Uterus (tissue), 4 donors: ENCODE data around the gene OSBPL9. TPM values are rescaled to one million over a fixed set of nuclear protein-coding genes. Genes with fewer than 3 reads are reported as not detected.

ENCODE experiments used
- DNase-seq, 2 donors: peaks; one replicate each; pipeline ENCODE4 v3.0.0-alpha.2; 2019 to 2020
- H3K27ac ChIP-seq, 2 donors: fragments of 200-600 bp; sonication (generic); 1 replicate in 1 of 2; 2 replicates in 1 of 2; pipeline ENCODE4 v1.5.1; 2016 to 2018
- H3K27me3 ChIP-seq, 2 donors: fragments of 200-600 bp; sonication (generic); one replicate each; pipeline ENCODE4 v1.5.1; 2018 to 2019; ENCODE audit warnings: control low read depth in 1 of 2
- H3K36me3 ChIP-seq, 2 donors: fragments of 200-600 bp; sonication (generic); one replicate each; pipeline ENCODE4 v1.5.1; 2019; ENCODE audit warnings: control low read depth in 1 of 2
- H3K4me1 ChIP-seq, 2 donors: fragments of 200-600 bp; sonication (generic); one replicate each; pipeline ENCODE4 v1.5.1; 2018 to 2019; ENCODE audit warnings: control low read depth in 1 of 2
- H3K4me3 ChIP-seq, 2 donors: fragments of 200-600 bp; sonication (generic); 1 replicate in 1 of 2; 2 replicates in 1 of 2; pipeline ENCODE4 v1.5.1; 2018 to 2019; ENCODE audit warnings: mild to moderate bottlenecking in 1 of 2
- H3K9me3 ChIP-seq, 2 donors: fragments of 200-600 bp; sonication (generic); one replicate each; pipeline ENCODE4 v1.5.1; 2019; ENCODE audit warnings: control low read depth in 1 of 2
- POLR2A ChIP-seq, 2 donors: fragments of 450-650 bp; IDR thresholded peaks; one replicate each; pipeline ENCODE4 v1.6.1; 2016; ENCODE audit warnings: antibody characterized with exemption in 2 of 2, mild to moderate bottlenecking in 1 of 2, moderate library complexity in 1 of 2
- intact Hi-C: fragments of 100-400 bp; cut with DNase I; formaldehyde crosslinking; loops from one replicate; pipeline ENCODE4 v1.15.1; 2023; ENCODE audit warnings: low total_unique reads
- total RNA-seq, 4 donors: library from RNA; depleted of rRNA in 3 of 4; stranded (reverse); fragments of >200 nt in 3 of 4; gene quantifications; one replicate each; pipeline versions ENCODE4 v1.1.0 to v1.2.4, GENCODE V29; 2014 to 2023
- TF ChIP-seq, protein P1 (sequence below), 4 experiments: fragments of 200-600 bp in 2 of 4; fragments of 450-650 bp in 2 of 4; sonication (generic) in 2 of 4; IDR thresholded peaks; one replicate each; pipeline ENCODE4 v1.5.1; 2016 to 2019; ENCODE audit warnings: antibody characterized with exemption in 4 of 4, mild to moderate bottlenecking in 2 of 4, moderate library complexity in 1 of 4
- donor health status: DM: yes; HTN: yes; CAD: no.

Gene OSBPL9
- total RNA-seq, 4 donors from 2014 or later, result 94.0 to 122 (median 108) TPM

DNA sequence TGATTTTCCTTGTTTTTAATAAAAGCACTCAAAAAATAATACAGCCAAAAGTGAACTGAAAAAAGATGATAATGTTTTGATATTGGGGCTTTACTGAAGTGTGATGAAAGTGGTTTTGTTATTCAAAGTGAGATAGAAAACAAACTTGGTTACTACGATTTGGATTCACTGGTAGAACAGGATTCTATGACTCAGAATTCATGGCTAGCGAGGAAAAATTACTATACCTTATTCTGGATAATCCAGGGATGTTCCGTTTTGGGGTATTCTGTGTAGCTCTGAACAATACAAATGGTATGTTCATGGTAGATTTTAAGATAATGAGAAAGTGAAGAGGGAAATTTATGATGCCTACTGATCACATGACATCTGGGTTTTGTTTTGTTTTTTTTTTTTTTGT lies 144.0 kb downstream of the OSBPL9 start:
- no peak overlapping the region for H3K27ac ChIP-seq
- H3K27me3 ChIP-seq, result no peaks in the 10 kb centered on the region
- no peaks in the 10 kb centered on the region for H3K4me1 ChIP-seq
- H3K4me3 ChIP-seq, result no peak overlapping the region
- H3K36me3 ChIP-seq, result no peaks in the 10 kb centered on the region
- DNase-seq, result no peak
- no peaks in the 10 kb centered on the region for H3K9me3 ChIP-seq
- intact Hi-C loops, result no loop called here
- TF ChIP-seq, protein P1, sequence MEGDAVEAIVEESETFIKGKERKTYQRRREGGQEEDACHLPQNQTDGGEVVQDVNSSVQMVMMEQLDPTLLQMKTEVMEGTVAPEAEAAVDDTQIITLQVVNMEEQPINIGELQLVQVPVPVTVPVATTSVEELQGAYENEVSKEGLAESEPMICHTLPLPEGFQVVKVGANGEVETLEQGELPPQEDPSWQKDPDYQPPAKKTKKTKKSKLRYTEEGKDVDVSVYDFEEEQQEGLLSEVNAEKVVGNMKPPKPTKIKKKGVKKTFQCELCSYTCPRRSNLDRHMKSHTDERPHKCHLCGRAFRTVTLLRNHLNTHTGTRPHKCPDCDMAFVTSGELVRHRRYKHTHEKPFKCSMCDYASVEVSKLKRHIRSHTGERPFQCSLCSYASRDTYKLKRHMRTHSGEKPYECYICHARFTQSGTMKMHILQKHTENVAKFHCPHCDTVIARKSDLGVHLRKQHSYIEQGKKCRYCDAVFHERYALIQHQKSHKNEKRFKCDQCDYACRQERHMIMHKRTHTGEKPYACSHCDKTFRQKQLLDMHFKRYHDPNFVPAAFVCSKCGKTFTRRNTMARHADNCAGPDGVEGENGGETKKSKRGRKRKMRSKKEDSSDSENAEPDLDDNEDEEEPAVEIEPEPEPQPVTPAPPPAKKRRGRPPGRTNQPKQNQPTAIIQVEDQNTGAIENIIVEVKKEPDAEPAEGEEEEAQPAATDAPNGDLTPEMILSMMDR (IDR thresholded peaks at IDR 0.05), result no peak
- TF ChIP-seq POLR2A (IDR thresholded peaks at IDR 0.05), result no peak

DNA sequence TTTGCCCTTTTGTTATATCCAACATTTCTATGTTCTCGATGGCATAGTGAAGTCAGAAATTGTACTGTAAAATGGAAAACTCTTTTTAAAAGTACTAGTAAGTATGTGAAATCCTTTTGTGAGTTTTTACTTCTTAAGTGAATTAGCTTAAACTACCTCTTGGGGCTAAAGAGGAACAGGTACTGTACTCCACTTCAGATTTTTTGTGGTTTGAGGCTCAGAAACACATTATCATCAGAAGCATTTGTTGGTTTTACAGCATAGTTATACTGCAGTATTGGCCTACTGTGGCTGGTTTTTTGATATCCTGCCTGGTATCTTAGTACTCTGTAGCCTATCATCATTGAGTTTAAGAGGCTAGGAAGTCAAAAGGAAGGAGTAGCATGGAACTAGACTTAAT lies 144.5 kb downstream of the OSBPL9 start:
- no peaks in the 10 kb centered on the region for H3K36me3 ChIP-seq
- TF ChIP-seq, protein P1 (IDR thresholded peaks at IDR 0.05), result no peak
- TF ChIP-seq POLR2A (IDR thresholded peaks at IDR 0.05), result no peak
- no peak overlapping the region for H3K4me3 ChIP-seq
- intact Hi-C loops, result no loop called here
- no peak overlapping the region for H3K27ac ChIP-seq
- H3K27me3 ChIP-seq, result no peaks in the 10 kb centered on the region
- H3K4me1 ChIP-seq, result no peaks in the 10 kb centered on the region
- no peak for DNase-seq
- H3K9me3 ChIP-seq, result no peaks in the 10 kb centered on the region

DNA sequence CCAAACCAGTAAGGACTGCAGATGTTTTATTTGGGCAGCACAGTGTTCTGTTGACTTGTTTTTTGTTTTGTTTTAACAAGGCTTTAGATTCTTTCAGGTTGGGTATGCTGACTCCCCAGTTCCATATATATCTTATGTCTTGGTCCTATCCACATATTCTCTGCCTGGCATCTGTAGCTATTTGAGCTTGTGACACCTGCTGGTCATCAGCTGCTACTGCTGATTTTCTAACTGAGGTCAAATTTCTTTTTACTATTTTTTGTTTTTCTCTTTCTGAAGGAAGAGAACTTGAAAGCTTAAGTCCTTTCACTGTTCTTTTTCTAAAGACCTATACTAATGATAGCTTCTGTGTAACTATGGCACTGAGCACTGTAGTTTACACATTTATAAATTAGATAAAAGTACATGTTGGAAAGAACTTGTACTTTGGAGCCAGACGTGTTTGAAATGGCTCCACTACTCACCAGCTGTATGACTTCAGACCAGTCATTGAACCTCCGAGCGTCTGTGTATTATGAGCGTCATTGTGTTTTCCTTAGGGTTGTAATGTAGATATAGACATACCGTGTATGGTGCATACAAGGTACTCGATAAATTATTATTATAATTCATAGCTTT lies 152.2 kb downstream of the OSBPL9 start:
- H3K27ac ChIP-seq, result peak overlapping the region; percentile 46 to 64
- no peaks in the 10 kb centered on the region for H3K36me3 ChIP-seq
- no peaks in the 10 kb centered on the region for H3K4me1 ChIP-seq
- no peaks in the 10 kb centered on the region for H3K9me3 ChIP-seq
- H3K4me3 ChIP-seq, result no peak overlapping the region
- no peaks in the 10 kb centered on the region for H3K27me3 ChIP-seq
- peak in 1 of 2 donors; percentile 41 for DNase-seq
- TF ChIP-seq POLR2A (IDR thresholded peaks at IDR 0.05), result no peak
- TF ChIP-seq, protein P1 (IDR thresholded peaks at IDR 0.05), result peak; percentile 83 to 90 (median 86)
- intact Hi-C loops, result no loop called here

DNA sequence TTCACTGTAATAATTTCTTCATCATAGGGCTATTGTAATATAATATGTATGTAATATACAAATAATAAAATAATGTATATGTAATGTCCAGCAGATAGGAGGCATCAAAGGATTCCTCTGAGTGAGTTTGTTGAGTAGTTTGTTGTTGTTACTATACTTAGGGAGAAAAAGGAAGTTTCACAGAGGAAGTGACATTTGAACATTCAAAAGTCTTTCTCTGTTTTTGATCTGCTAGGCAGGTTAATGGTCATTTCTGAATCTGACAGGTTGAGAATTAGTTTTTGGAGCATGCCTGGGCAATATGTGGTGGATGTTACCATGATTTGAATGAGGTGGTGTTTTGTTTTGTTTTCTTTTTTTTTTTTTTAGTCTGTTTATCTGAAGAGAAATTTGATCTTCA lies 159.5 kb downstream of the OSBPL9 start:
- no peaks in the 10 kb centered on the region for H3K9me3 ChIP-seq
- intact Hi-C loops, result no loop called here
- no peak for DNase-seq
- no peak overlapping the region for H3K27ac ChIP-seq
- H3K27me3 ChIP-seq, result no peaks in the 10 kb centered on the region
- H3K36me3 ChIP-seq, result no peaks in the 10 kb centered on the region
- H3K4me3 ChIP-seq, result no peak overlapping the region
- H3K4me1 ChIP-seq, result no peaks in the 10 kb centered on the region
- TF ChIP-seq POLR2A (IDR thresholded peaks at IDR 0.05), result no peak

DNA sequence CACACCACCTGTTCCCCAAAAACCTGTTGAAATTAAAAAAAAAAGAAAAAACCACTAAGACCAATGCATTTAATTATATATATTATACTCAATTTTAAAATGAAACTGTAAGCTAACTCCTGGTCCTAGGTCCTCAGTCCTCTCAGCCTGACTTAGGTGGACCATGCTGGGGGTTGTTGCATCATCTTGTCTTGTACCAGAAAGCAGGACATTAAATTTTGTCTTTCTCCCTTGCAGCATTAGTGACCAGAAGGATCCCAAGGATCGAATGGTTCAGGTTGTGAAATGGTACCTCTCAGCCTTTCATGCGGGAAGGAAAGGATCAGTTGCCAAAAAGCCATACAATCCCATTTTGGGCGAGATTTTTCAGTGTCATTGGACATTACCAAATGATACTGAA lies 164.0 kb downstream of the OSBPL9 start:
- no peak for DNase-seq
- Histone ChIP-seq H3K27ac (no peak overlapping the region), H3K4me3 (no peak overlapping the region), H3K36me3 (no peaks in the 10 kb centered on the region), H3K4me1 (no peaks in the 10 kb centered on the region), H3K9me3 (no peaks in the 10 kb centered on the region), H3K27me3 (no peaks in the 10 kb centered on the region)
- intact Hi-C loops, result no loop called here
- no peak for TF ChIP-seq POLR2A (IDR thresholded peaks at IDR 0.05)
- TF ChIP-seq, protein P1 (IDR thresholded peaks at IDR 0.05), result no peak

DNA sequence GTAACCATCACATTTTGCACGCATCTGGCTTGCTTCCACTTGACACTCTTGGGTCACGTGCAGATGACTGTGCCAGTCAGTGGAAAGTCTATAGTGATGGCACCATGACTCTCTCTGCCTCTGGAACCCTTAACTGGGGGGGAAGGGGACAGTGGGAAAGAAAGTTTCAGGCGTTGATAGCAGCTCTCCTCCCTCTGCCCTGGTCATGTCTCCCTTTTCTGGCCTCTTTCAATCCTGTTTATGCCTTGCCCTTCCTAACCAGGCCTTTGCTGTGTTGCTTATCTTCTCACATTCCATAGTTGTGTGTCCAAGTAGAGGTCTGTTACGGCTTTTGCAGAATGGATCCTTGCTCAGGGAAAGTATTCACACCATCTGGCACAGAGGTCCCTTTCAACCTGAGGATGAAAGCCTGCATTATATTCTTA lies 168.1 kb downstream of the OSBPL9 start:
- no peak for DNase-seq
- no peaks in the 10 kb centered on the region for H3K27me3 ChIP-seq
- H3K36me3 ChIP-seq, result no peaks in the 10 kb centered on the region
- TF ChIP-seq, protein P1 (IDR thresholded peaks at IDR 0.05), result no peak
- no peak for TF ChIP-seq POLR2A (IDR thresholded peaks at IDR 0.05)
- intact Hi-C loops, result no loop called here
- no peaks in the 10 kb centered on the region for H3K9me3 ChIP-seq
- no peak overlapping the region for H3K4me3 ChIP-seq
- no peak overlapping the region for H3K27ac ChIP-seq
- H3K4me1 ChIP-seq, result no peaks in the 10 kb centered on the region
